Ammon's horn (tissue), 1 donor: ENCODE data around the gene ENOX1.

ENCODE experiments used
- DNase-seq: peaks from one replicate; pipeline ENCODE4 v3.0.0-alpha.2; 2016; ENCODE audit warnings: low spot score

The ENOX1 gene

GRCh38 chr13:43286751-43287150, 500.0 kb downstream of the ENOX1 start:
- DNase-seq: no peak

- DNase-seq: no peak
These were observed 500.7 kb downstream of the ENOX1 start for GRCh38 chr13:43285933-43286597.

DNA sequence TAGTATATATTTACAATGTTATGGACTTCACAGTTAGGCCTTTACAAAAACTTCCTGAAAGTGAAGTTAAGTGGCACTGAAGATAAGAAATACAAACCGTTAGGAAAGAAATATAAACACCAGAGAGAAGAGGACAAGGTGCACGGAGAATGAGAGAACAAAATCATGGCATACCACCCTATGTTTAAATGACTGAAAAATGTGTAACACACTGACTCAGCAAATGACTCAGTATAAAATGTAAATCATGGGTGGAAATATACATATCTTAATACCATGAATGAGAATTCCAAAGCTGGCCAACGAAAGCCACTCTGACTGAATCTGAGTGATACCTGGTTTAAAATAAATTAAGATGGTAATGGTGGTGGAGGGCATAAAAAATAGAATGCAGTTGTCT, 502.6 kb downstream of the ENOX1 start:
- no peak for DNase-seq

DNA sequence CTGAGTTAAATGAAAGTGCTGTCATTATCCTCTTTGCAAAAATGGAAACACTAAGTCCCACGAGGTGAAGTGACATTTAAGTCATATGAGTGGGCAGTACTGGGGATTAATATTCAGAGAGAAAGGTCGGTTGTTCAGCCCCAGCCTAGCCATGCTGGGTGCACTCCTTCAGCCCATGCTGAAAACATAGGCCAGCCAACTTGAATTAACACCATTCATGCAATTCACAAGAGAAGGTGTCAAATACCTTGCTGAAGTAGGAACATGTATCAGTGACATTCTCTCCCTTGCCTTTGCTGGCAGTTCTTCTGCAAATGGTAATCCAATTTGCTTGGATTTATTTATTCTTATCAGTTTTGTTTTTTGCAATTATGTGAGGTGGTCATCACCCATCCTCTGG, 507.1 kb downstream of the ENOX1 start:
- DNase-seq: no peak

DNA sequence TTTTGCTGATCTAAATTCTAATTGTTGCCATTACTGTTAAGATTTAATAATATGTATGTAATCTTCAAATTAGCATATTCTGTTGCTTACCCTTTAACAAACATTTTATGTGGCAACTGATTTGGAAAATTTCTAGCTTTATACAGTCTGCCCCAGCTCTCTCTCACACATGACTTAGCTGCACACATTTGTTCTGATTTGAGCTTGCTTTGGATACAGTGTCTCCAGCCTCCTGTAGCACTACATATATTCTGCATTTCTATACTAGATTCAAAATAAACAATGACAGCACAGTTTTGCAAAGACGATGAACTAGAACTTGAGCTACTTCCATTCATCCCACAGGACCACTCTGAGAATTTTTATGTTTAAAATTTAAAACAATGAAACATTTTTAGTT, 508.6 kb downstream of the ENOX1 start:
- no peak for DNase-seq

DNA sequence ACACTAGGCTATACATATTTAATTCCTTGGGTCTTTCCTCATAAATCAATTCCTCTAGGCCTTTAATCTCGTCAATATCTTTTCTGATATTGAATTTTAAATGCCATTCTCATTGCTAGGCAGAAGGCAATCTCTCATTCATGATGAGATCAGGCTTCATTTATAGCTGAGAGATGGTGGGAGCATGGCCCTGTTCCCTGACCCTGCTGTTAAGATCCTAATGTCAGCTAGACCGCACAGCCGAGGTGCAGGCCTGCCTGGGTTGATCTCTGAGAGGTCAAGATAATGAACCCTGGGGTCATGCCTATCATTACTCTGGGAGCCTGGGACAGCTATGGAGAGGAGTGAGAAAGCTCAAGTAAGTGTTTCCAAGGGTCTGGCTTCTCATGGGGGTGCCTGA, 509.6 kb downstream of the ENOX1 start:
- no peak for DNase-seq

DNA sequence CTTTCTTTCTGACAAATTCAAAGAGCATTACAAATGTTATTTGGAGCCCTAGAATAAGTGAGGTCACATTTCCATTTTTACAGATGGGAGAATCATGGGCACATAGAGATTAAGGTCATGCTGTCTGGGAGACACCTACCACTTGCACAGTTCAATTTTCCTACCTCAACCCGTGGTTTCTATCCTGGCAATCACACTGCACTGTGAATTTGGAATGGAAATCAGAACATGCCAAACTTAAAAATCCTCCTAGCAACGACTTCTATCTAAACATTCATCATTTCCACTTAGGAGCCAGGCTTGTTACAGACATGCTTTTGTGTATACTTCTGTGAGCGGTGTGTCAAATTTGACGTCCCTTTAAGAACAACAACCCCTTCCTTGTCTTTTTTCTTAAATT, 511.9 kb downstream of the ENOX1 start:
- no peak for DNase-seq

DNA sequence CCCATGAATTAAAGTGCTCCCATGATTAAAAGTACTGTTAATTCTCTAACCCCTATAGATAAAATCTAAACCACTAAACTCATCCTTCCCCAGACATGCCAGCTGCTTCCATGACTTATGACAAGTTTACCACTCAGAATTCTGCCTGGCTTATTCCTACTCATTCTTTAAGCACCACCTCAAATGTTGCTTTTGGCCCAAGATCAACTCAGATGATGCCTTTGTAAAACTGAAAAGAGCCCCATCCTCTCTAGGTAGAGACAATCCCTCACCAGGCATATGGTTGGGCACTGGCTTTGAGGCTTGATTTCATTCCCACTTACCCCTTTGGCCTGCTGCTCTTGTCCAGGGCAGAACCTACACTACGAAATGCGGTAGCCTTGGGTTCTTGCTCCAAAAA, 513.4 kb downstream of the ENOX1 start:
- DNase-seq: no peak

- no peak for DNase-seq
These were observed 513.9 kb downstream of the ENOX1 start for GRCh38 chr13:43272851-43273250.

DNA sequence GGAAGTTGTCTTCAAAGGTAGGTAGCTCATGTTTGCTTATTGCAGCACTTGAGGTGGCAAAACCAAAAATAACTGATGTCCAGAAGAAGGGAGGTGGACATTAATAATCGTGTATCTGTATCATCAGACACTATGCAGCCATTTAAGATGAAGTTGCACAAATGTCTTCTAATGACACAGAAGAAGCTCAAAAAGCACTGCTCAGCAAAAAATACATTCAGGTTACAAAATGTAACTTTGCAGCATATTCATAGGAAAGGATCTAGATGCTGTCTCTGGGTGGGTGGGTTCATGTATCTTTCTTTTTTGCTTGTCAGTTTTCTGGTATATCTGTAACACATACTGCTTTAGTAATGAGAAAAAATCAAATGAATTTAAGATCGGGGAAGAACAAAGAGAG, 515.6 kb downstream of the ENOX1 start:
- no peak for DNase-seq

DNA sequence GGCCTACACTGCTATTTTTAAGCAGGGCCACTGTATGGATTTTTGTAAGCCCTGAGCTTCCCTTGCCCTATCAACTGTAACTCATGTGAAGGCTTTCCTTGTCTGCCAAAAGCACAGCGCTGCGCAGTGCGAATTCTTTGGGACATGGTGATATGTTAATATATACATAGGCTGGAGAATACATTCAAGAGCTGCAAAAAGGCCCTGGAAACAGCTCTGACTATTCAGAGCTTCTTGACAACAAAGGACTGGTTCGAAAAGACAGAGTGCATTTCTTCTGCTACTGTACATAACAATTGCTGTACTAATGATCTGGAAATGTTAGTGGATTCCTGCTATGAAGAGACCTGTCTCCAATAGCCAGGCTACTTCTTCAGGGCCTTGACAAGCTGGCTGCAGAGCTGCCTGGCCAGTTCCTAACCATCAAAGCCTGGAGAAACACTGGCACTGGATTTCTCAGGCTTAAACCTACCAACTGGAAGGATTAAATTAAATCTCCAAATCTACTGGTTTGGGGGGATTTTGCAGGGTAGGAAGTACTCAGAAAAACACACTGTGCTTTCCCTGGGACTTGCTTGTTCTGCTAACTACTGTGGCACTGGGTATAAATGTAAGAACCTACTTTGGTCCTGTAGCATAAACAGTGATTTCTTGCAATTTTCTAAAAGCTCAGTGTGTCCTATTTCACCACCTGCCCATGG, 516.5 kb downstream of the ENOX1 start:
- no peak for DNase-seq

DNA sequence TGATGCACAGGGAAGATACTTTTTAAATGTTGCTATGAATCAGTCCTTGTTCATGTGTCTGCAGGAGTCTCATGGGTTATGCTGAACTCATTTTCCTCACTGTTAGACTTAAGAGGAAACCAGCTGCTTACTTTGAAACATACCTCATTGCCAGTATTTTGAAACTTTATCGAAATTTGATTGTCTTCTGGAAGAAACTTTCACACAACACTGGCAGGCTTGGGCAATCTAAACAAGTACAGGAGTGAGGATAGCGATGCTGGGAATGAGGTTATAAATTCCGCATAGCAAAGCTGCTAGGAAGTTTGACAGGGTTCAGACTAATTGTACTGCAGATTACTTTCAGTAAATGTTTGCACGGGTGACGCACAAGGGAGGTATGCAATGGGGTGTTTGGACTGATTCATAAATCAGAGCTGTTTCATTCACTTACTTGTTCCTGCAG, 517.7 kb downstream of the ENOX1 start:
- no peak for DNase-seq

- DNase-seq: no peak
These were observed 518.1 kb downstream of the ENOX1 start for GRCh38 chr13:43268632-43269031.

DNA sequence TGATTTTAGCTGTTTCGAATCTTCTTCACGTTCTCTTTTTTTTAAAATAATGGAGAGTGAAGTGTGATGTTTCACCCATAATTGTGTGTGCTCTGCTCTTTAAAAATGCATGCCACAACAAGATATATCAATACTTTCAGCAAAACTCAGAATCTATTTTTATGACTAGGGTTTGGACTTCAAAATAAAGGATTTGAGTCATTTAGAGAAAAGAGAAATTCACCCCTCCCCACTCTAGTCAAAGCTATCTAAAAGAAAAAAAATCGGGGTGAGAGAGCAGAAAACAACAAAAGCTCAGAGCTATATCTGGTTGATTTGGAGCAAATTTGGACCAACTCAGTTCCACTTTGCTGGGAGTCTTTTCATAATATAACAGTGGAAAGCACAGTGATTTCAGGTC, 518.9 kb downstream of the ENOX1 start:
- no peak for DNase-seq

- DNase-seq: no peak
These were observed 519.7 kb downstream of the ENOX1 start for GRCh38 chr13:43266936-43267615.

GRCh38 chr13:43265028-43265427, 521.7 kb downstream of the ENOX1 start:
- no peak for DNase-seq

- no peak for DNase-seq
These were observed 522.3 kb downstream of the ENOX1 start for GRCh38 chr13:43264458-43264857.

DNA sequence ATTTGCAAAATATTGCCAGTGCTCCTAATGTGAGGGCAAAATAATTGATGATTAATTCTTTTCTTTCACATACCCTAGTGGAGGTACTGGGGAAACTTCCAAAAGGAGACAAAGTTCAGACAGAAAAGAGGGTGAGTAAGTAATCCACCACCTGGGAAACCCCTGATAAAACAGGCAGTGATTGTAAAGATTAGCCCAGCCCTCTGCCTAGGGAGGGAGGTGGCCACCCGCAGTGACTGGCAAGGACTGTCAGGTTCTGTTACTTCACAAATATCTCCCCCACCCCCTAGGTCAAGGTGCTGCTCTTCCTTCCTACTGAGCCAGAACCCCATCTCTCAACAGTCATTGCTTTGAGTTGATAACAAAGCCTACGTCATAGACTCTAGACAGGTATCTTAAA, 523.7 kb downstream of the ENOX1 start:
- DNase-seq: no peak

DNA sequence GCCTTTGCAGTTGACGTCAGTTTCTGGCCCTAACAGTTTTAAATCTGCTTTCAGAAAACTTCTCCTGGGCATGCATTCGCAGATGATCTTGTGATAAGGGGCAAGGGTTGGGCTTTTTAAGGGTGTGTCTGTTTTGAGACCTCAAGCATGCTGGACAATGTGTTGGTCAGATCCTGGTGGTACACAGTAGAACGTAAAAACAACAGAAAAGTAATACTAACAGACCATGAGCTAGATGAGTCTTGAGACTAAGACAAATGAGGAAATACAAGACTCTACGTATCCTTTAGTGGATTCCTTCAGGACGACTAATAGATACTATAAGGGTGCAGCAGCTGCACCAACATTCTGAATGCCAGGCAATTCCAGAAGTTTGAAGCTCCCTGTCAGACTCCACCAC, 525.8 kb downstream of the ENOX1 start:
- DNase-seq: no peak

- no peak for DNase-seq
These were observed 528.0 kb downstream of the ENOX1 start for GRCh38 chr13:43258771-43259170.

GRCh38 chr13:43257765-43258164, 529.0 kb downstream of the ENOX1 start:
- DNase-seq: no peak

DNA sequence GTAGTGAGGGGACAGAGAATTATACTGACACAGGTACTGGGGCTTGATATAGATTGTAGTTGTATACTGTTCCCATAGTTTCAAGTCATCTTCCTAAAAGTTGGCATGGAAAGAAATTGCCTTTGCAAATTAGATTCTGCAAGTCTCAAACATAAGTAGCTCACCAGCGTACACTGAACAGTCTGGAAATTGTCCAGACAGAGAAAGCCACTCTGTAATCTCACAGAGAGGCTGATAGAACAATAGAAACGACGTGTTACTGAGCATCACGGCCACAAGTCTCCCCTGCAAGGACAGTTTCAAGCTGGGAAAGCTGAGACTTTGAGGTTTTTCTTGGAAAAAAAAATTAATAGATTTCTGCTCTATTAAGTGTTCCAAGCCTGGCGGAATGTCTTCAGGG, 534.8 kb downstream of the ENOX1 start:
- peak; percentile 8 for DNase-seq

DNA sequence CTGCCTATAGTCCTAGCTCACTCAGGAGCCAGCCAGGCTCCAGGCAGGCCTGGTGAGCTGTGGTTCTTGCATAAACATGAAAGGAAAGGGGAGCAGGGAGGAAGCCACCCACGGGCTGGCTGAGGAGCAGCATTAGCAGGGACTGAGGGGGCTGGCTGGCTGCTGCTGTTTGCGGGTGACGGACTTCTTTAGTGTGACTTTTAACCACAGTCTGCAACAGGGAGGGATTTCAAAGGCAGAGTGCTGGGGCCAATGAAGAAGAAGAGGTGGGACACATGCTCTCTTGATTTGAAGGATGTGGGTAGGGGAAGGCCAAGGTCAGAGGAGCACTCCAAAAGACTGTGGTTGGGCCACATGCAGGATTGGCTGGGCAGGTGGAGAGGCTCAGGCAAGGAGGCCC, 540.4 kb downstream of the ENOX1 start:
- DNase-seq: no peak
